ENCODE data around the gene SHANK1. TPM values are rescaled to one million over a fixed set of nuclear protein-coding genes. Genes with fewer than 3 reads are reported as not detected.

SHANK1 gene
- total and polyA plus RNA-seq, 2 of the 13 experiments (the other 11 are each of a cell fraction or from before 2014, with no cell fraction given), result not detected

- H3K4me2 ChIP-seq (ENCODE audit: low read depth, low read length), result no peak overlapping the region
- no TSS peak for BruUV-seq (replicated peaks)
- intact Hi-C loops (cut with micrococcal nuclease; ENCODE audit: unreplicated experiment) (no loop called here), in situ Hi-C loops (cut with HindIII; ENCODE audit: extremely low pct_ligation_motif_present, low pct_unique_long_range_greater_than_20kb) (no loop called here)
- H3K27ac ChIP-seq (ENCODE audit: extremely low read length, insufficient read depth, low read length), result no peak overlapping the region
- POLR2A ChIA-PET, result no interaction called here
- TF ChIP-seq ZNF761 (CRISPR knock-in tag; conservative IDR thresholded peaks at IDR 0.05) (no peak), MAZ (IDR thresholded peaks at IDR 0.05; ENCODE audit: borderline replicate concordance, low read depth, low read length) (no peak), MAZ (CRISPR knock-in tag; IDR thresholded peaks at IDR 0.05; ENCODE audit: low read depth) (no peak), SMC3 (IDR thresholded peaks at IDR 0.05; ENCODE audit: low read length) (peak; percentile 45; the same call in 1 of the 2 replicates), CTCF (CRISPR knock-in tag; IDR thresholded peaks at IDR 0.05) (peak; percentile 63), ZNF737 (CRISPR knock-in tag; IDR thresholded peaks at IDR 0.05; ENCODE audit: borderline replicate concordance) (no peak), FOXP4 (CRISPR knock-in tag; IDR thresholded peaks at IDR 0.05) (0 out of 2 replicates have a peak, but pooled peaks have one; percentile 14)
- no peak for DNase-seq (ENCODE audit: low spot score)
- H3K4me1 ChIP-seq (ENCODE audit: insufficient read depth, low read length), result no peaks in the 10 kb centered on the region
- no peak overlapping the region for H3K9ac ChIP-seq (ENCODE audit: insufficient read depth, low read depth, low read length)
- no peaks in the 10 kb centered on the region for H4K20me1 ChIP-seq (ENCODE audit: insufficient read depth, low read length)
- no peak overlapping the region for H3K4me3 ChIP-seq (replicated peaks in 1 of 3; ENCODE audit: insufficient read depth in 1 of 3, low read depth in 2 of 3, low read length in 3 of 3)
- ATAC-seq, result no peak
- no peaks in the 10 kb centered on the region; the same call in 1 of the 2 replicates for H3K9me3 ChIP-seq (ENCODE audit: low read length)
- no peaks in the 10 kb centered on the region for H3K36me3 ChIP-seq (replicated peaks in 1 of 2; ENCODE audit: control insufficient read depth in 1 of 2, insufficient read depth in 2 of 2, low read length in 2 of 2)
- H3K79me2 ChIP-seq (ENCODE audit: insufficient read depth, low read length), result no peaks in the 10 kb centered on the region
- peaks cover 6 to 42% of the 10 kb centered on the region in 2 experiments; a peak in 4 of 5 replicates for H3K27me3 ChIP-seq (ENCODE audit: control insufficient read depth in 1 of 2, insufficient read depth in 2 of 2, low read length in 2 of 2)
- CTCF ChIA-PET (ENCODE audit: low intra/inter-chr PET ratio, low total read pairs), result interaction anchor here (1.1 to 1.5 kb wide), 2 partner anchors 114 to 253 kb away, joined by 3 to 8 read pairs; no protein-coding TSS in a partner anchor
- WGBS (ENCODE audit: low lambda C conversion rate), result 30% methylated on average over 21 of the region's 23 CpGs
- H2AFZ ChIP-seq (ENCODE audit: low read length), result no peak overlapping the region
- FAIRE-seq, result no peak
Measured at GRCh38 chr19:50669302-50670101, 50.1 kb downstream of the SHANK1 start.

Data from HepG2 (cell line).